HepG2 (cell line): Measurements from ENCODE around the gene SPSB1. TPM values are rescaled to one million over a fixed set of nuclear protein-coding genes. Genes with fewer than 3 reads are reported as not detected.

Source experiments
- KLF13 ChIP-seq: sonication (generic); formaldehyde crosslinking; IDR thresholded peaks from 2 replicates; pipeline ENCODE4 v1.4.0; 2020; ENCODE audit warnings: mild to moderate bottlenecking, missing genetic modification reagents
- RAD21 ChIP-seq: fragments of 450-650 bp; formaldehyde crosslinking; IDR thresholded peaks from 2 replicates; pipeline ENCODE4 v1.5.0; 2020; ENCODE audit warnings: mild to moderate bottlenecking
- RBAK ChIP-seq: sonication (generic); formaldehyde crosslinking; IDR thresholded peaks from 2 replicates; pipeline ENCODE4 v1.5.1; 2020; ENCODE audit warnings: mild to moderate bottlenecking, missing genetic modification reagents
- RBM22 ChIP-seq: fragments of 200-400 bp; formaldehyde crosslinking; optimal IDR thresholded peaks from 2 replicates; pipeline ENCODE3; 2017; ENCODE audit warnings: mild to moderate bottlenecking, low read length, moderate library complexity
- RELA ChIP-seq: sonication (generic); formaldehyde crosslinking; IDR thresholded peaks from 2 replicates; pipeline ENCODE4 v1.4.0; 2020; ENCODE audit warnings: missing genetic modification reagents
- SNAI1 ChIP-seq: sonication (generic); formaldehyde crosslinking; IDR thresholded peaks from 2 replicates; pipeline ENCODE4 v1.5.0; 2020; ENCODE audit warnings: mild to moderate bottlenecking, missing genetic modification reagents, borderline replicate concordance
- SP140L ChIP-seq: sonication (generic); formaldehyde crosslinking; IDR thresholded peaks from 2 replicates; pipeline ENCODE4 v1.4.0; 2020; ENCODE audit warnings: missing genetic modification reagents, borderline replicate concordance
- ZMAT3 ChIP-seq: sonication (generic); formaldehyde crosslinking; conservative IDR thresholded peaks from 2 replicates; pipeline ENCODE4 v1.7.0; 2021; ENCODE audit warnings: missing genetic modification reagents
- polyA plus RNA-seq, 8 experiments: library from polyadenylated mRNA; depleted of rRNA in 3 of 8; stranded (reverse) in 7 of 8; unstranded in 1 of 8; fragments of >200 nt; fragmentation: Illumina TruSeq in 4 of 8; extraction: Trizol in 4 of 8; gene quantifications; 2 replicates each; pipeline versions ENCODE4 v1.2.1 to v1.2.3, GENCODE V29; 2011 to 2016; ENCODE audit warnings: low read depth in 4 of 8, missing spikeins in 1 of 8, mixed read lengths in 1 of 8; ENCODE audit not compliant: insufficient read depth in 1 of 8
- total RNA-seq, 5 experiments: library from RNA; depleted of rRNA; stranded (reverse); fragments of >200 nt; fragmentation: Illumina TruSeq; extraction: Trizol; gene quantifications; 2 replicates each; pipeline ENCODE4 v1.2.3, GENCODE V29; 2016; ENCODE audit warnings: low read depth in 1 of 5
- TF ChIP-seq, protein P1 (sequence below): sonication (generic); formaldehyde crosslinking; IDR thresholded peaks from 2 replicates; pipeline ENCODE4 v1.4.0; 2020; ENCODE audit warnings: missing genetic modification reagents, low read depth, mild to moderate bottlenecking, borderline replicate concordance
- TF ChIP-seq, protein P2 (sequence below): IDR thresholded peaks from 2 replicates; pipeline ENCODE4 v1.6.1; 2016; ENCODE audit warnings: missing compliant biosample characterization, missing genetic modification reagents, borderline replicate concordance
- TF ChIP-seq, protein P3 (sequence below): sonication (generic); formaldehyde crosslinking; IDR thresholded peaks from 2 replicates; pipeline ENCODE4 v1.5.1; 2020; ENCODE audit warnings: missing genetic modification reagents, mild to moderate bottlenecking, borderline replicate concordance
- TF ChIP-seq, protein P4 (sequence below): sonication (generic); formaldehyde crosslinking; IDR thresholded peaks from 2 replicates; pipeline ENCODE4 v1.4.0; 2020; ENCODE audit warnings: mild to moderate bottlenecking, missing genetic modification reagents, borderline replicate concordance
- TF ChIP-seq, protein P5 (sequence below): sonication (generic); formaldehyde crosslinking; IDR thresholded peaks from 2 replicates; pipeline ENCODE4 v1.4.0; 2020; ENCODE audit warnings: missing genetic modification reagents

SPSB1 gene
- total and polyA plus RNA-seq, 2 of the 13 experiments (the other 11 are each of a cell fraction or from before 2014, with no cell fraction given) = 5.0 to 8.0 TPM

DNA sequence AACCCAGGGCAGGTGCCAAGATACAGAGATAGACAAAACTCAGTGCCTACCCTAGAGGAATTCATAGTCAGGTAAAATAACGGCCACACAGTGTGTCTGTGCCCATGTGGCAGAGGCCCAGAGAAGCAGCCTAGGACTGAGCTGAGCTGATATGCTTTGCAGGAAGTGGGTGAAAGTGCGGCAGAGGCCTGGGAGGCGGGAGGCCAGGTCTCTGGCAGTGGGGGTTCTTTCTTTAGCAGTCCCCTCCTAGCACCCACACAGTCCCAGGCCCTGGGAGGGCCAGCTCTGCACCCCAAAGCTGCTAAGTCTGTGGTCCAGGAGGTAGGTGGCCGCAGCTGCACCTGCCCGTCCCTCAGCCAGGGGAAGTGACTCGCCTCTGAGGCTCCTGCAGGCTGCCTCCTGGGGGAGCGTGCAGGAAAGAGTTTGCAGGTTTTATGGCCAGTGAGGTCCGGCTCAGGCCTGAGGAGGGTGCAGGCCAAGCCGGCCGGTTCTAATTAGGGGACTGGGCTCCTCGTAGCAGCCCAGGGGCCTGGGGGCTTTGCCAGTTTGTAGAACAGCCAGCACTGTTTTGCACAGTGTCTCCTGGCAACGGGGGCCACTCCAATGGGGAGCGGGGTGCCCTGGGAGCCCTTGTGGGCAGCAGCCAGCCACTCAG lies 107.9 kb downstream of the SPSB1 start (continued):
- TF ChIP-seq, protein P1, sequence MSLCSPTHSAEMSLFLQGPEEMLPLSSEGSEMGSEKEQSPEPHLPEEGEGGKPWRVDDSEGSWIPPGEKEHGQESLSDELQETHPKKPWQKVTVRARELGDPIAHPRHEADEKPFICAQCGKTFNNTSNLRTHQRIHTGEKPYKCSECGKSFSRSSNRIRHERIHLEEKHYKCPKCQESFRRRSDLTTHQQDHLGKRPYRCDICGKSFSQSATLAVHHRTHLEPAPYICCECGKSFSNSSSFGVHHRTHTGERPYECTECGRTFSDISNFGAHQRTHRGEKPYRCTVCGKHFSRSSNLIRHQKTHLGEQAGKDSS (CRISPR knock-in tag) = 0 out of 2 replicates have a peak, but pooled peaks have one; percentile 16
- TF ChIP-seq RELA (CRISPR knock-in tag) = no peak
- TF ChIP-seq, protein P2, sequence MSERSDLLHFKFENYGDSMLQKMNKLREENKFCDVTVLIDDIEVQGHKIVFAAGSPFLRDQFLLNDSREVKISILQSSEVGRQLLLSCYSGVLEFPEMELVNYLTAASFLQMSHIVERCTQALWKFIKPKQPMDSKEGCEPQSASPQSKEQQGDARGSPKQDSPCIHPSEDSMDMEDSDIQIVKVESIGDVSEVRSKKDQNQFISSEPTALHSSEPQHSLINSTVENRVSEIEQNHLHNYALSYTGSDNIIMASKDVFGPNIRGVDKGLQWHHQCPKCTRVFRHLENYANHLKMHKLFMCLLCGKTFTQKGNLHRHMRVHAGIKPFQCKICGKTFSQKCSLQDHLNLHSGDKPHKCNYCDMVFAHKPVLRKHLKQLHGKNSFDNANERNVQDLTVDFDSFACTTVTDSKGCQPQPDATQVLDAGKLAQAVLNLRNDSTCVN = no peak
- TF ChIP-seq, protein P3, sequence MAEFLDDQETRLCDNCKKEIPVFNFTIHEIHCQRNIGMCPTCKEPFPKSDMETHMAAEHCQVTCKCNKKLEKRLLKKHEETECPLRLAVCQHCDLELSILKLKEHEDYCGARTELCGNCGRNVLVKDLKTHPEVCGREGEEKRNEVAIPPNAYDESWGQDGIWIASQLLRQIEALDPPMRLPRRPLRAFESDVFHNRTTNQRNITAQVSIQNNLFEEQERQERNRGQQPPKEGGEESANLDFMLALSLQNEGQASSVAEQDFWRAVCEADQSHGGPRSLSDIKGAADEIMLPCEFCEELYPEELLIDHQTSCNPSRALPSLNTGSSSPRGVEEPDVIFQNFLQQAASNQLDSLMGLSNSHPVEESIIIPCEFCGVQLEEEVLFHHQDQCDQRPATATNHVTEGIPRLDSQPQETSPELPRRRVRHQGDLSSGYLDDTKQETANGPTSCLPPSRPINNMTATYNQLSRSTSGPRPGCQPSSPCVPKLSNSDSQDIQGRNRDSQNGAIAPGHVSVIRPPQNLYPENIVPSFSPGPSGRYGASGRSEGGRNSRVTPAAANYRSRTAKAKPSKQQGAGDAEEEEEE (CRISPR knock-in tag) = 0 out of 2 replicates have a peak, but pooled peaks have one; percentile 1
- no peak for TF ChIP-seq RBM22
- TF ChIP-seq SNAI1 = 0 out of 2 replicates have a peak, but pooled peaks have one; percentile 18
- TF ChIP-seq SP140L (CRISPR knock-in tag) = no peak
- TF ChIP-seq RAD21 (CRISPR knock-in tag) = peak; percentile 41; the same call in 1 of the 2 replicates
- TF ChIP-seq, protein P4, sequence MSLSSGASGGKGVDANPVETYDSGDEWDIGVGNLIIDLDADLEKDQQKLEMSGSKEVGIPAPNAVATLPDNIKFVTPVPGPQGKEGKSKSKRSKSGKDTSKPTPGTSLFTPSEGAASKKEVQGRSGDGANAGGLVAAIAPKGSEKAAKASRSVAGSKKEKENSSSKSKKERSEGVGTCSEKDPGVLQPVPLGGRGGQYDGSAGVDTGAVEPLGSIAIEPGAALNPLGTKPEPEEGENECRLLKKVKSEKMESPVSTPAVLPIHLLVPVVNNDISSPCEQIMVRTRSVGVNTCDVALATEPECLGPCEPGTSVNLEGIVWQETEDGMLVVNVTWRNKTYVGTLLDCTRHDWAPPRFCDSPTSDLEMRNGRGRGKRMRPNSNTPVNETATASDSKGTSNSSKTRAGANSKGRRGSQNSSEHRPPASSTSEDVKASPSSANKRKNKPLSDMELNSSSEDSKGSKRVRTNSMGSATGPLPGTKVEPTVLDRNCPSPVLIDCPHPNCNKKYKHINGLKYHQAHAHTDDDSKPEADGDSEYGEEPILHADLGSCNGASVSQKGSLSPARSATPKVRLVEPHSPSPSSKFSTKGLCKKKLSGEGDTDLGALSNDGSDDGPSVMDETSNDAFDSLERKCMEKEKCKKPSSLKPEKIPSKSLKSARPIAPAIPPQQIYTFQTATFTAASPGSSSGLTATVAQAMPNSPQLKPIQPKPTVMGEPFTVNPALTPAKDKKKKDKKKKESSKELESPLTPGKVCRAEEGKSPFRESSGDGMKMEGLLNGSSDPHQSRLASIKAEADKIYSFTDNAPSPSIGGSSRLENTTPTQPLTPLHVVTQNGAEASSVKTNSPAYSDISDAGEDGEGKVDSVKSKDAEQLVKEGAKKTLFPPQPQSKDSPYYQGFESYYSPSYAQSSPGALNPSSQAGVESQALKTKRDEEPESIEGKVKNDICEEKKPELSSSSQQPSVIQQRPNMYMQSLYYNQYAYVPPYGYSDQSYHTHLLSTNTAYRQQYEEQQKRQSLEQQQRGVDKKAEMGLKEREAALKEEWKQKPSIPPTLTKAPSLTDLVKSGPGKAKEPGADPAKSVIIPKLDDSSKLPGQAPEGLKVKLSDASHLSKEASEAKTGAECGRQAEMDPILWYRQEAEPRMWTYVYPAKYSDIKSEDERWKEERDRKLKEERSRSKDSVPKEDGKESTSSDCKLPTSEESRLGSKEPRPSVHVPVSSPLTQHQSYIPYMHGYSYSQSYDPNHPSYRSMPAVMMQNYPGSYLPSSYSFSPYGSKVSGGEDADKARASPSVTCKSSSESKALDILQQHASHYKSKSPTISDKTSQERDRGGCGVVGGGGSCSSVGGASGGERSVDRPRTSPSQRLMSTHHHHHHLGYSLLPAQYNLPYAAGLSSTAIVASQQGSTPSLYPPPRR (CRISPR knock-in tag) = no peak
- TF ChIP-seq RBAK (CRISPR knock-in tag) = no peak
- TF ChIP-seq, protein P5, sequence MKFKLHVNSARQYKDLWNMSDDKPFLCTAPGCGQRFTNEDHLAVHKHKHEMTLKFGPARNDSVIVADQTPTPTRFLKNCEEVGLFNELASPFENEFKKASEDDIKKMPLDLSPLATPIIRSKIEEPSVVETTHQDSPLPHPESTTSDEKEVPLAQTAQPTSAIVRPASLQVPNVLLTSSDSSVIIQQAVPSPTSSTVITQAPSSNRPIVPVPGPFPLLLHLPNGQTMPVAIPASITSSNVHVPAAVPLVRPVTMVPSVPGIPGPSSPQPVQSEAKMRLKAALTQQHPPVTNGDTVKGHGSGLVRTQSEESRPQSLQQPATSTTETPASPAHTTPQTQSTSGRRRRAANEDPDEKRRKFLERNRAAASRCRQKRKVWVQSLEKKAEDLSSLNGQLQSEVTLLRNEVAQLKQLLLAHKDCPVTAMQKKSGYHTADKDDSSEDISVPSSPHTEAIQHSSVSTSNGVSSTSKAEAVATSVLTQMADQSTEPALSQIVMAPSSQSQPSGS (CRISPR knock-in tag) = 0 out of 2 replicates have a peak, but pooled peaks have one; percentile 17
- 0 out of 2 replicates have a peak, but pooled peaks have one; percentile 16 for TF ChIP-seq ZMAT3 (CRISPR knock-in tag)
- TF ChIP-seq KLF13 (CRISPR knock-in tag) = no peak
